Prostate gland (tissue), 2 donors: ENCODE measurements around the gene NRXN3.

ENCODE experiments used
- POLR2A ChIP-seq: fragments of 450-650 bp; IDR thresholded peaks from one replicate; pipeline ENCODE4 v1.6.1; 2016; ENCODE audit warnings: antibody characterized with exemption, mild to moderate bottlenecking
- POLR2AphosphoS5 ChIP-seq: sonication (generic); formaldehyde crosslinking; IDR thresholded peaks from one replicate; pipeline ENCODE4 v1.6.1; 2017; ENCODE audit warnings: antibody characterized with exemption
- TF ChIP-seq, protein P1 (sequence below), 4 experiments: fragments of 200-600 bp in 2 of 4; fragments of 450-650 bp in 2 of 4; sonication (generic) in 2 of 4; IDR thresholded peaks; 1 replicate in 3 of 4; 2 replicates in 1 of 4; pipeline ENCODE4 v1.5.1; 2016 to 2019; ENCODE audit warnings: antibody characterized with exemption in 4 of 4, mild to moderate bottlenecking in 2 of 4, moderate library complexity in 2 of 4

DNA sequence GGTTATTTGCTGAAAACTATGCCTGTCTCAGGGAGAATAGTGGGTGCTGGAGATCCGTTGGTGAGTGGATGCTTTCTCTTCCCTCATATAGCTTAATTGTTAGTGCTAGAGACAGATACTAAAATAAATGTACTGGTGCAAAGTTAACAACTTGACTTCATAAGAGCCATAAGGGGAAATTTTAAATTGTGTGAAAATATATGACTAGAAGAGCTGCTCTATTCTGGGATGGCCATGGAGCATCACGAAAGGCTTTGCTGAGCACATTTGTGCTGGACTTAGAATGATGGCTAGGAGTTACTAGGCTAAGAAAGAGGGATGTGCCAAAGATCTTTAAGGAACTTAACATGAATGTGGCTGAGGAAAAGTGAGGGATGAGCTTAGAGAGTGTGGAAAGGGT lies 668.8 kb downstream of the NRXN3 start:
- TF ChIP-seq, protein P1, sequence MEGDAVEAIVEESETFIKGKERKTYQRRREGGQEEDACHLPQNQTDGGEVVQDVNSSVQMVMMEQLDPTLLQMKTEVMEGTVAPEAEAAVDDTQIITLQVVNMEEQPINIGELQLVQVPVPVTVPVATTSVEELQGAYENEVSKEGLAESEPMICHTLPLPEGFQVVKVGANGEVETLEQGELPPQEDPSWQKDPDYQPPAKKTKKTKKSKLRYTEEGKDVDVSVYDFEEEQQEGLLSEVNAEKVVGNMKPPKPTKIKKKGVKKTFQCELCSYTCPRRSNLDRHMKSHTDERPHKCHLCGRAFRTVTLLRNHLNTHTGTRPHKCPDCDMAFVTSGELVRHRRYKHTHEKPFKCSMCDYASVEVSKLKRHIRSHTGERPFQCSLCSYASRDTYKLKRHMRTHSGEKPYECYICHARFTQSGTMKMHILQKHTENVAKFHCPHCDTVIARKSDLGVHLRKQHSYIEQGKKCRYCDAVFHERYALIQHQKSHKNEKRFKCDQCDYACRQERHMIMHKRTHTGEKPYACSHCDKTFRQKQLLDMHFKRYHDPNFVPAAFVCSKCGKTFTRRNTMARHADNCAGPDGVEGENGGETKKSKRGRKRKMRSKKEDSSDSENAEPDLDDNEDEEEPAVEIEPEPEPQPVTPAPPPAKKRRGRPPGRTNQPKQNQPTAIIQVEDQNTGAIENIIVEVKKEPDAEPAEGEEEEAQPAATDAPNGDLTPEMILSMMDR (IDR thresholded peaks at IDR 0.05), result no peak
- TF ChIP-seq POLR2A, result no peak
- no peak for TF ChIP-seq POLR2AphosphoS5
